PC-3 (cell line): Measurements from ENCODE around the gene CD3G. TPM values are rescaled to one million over a fixed set of nuclear protein-coding genes. Genes with fewer than 3 reads are reported as not detected.
A peak's percentile ranks its signal among the peaks of the same experiment; 100 is the strongest.
"Not testable (repeated sequence)": the region's sequence is repeated elsewhere in the genome, so short reads cannot be mapped to it uniquely, and the experiment has no call there.

Experiments used
- ATAC-seq: fragments of 200-7000 bp; cut with Tn5 transposase; 2 replicates; pipeline ENCODE4 v1.9.1; 2020; ENCODE audit warnings: mild to moderate bottlenecking, moderate library complexity
- BruUV-seq: library from RNA; stranded (reverse); fragments of 400-500 nt; replicated peaks from 2 replicates; lab custom pipeline; 2021; lab: Mats Ljungman, UMichigan
- CTCF ChIA-PET: fragments of 300-600 bp; sonication (Branson Sonifier 250); formaldehyde crosslinking; loops from one replicate; lab custom pipeline; 2022; ENCODE audit warnings: antibody characterized with exemption; lab: Charles Lee
- POLR2A ChIA-PET: fragments of 300-600 bp; sonication (Branson Sonifier 250); formaldehyde crosslinking; loops from one replicate; lab custom pipeline; 2022; ENCODE audit warnings: antibody characterized with exemption; ENCODE audit not compliant: unreplicated experiment; lab: Charles Lee
- DNase-seq: peaks from one replicate; pipeline ENCODE4 v3.0.0-alpha.2; 2015
- H2AFZ ChIP-seq: fragments of 300-600 bp; sonication (generic); 2 replicates; pipeline ENCODE4 v1.6.0; 2016; ENCODE audit warnings: antibody characterized with exemption, low read length
- H3F3A ChIP-seq: fragments of 300-600 bp; sonication (generic); one replicate; pipeline ENCODE4 v1.6.0; 2017; ENCODE audit warnings: antibody characterized with exemption, low read length, control low read depth, mild to moderate bottlenecking; ENCODE audit not compliant: unreplicated experiment
- H3K27ac ChIP-seq: fragments of 300-600 bp; sonication (generic); 2 replicates; pipeline ENCODE4 v1.5.1; 2016; ENCODE audit warnings: mild to moderate bottlenecking, low read length
- H3K27me3 ChIP-seq: fragments of 300-600 bp; sonication (generic); 2 replicates; pipeline ENCODE4 v1.6.1; 2016; ENCODE audit warnings: low read length, mixed read lengths
- H3K36me3 ChIP-seq: fragments of 300-600 bp; sonication (generic); 2 replicates; pipeline ENCODE4 v1.6.1; 2016; ENCODE audit warnings: low read depth, mixed run types, low read length, mixed read lengths
- H3K4me1 ChIP-seq: fragments of 300-600 bp; sonication (generic); 2 replicates; pipeline ENCODE4 v1.5.1; 2016; ENCODE audit warnings: low read length; ENCODE audit not compliant: insufficient read depth
- H3K4me2 ChIP-seq: fragments of 300-600 bp; sonication (generic); 2 replicates; pipeline ENCODE4 v1.6.0; 2016; ENCODE audit warnings: low read length
- H3K4me3 ChIP-seq: fragments of 300-600 bp; sonication (generic); 2 replicates; pipeline ENCODE4 v1.5.1; 2016; ENCODE audit warnings: mild to moderate bottlenecking, low read length, mixed read lengths
- H3K79me2 ChIP-seq: fragments of 300-600 bp; sonication (generic); 2 replicates; pipeline ENCODE4 v1.6.1; 2017; ENCODE audit warnings: low read length, mixed read lengths
- H3K9ac ChIP-seq: fragments of 300-600 bp; sonication (generic); 2 replicates; pipeline ENCODE4 v1.6.0; 2016; ENCODE audit warnings: mild to moderate bottlenecking, low read length
- H3K9me2 ChIP-seq: fragments of 300-600 bp; sonication (generic); replicated peaks from 2 replicates; pipeline ENCODE4 v1.6.1; 2016; ENCODE audit warnings: mixed run types, low read length, mixed read lengths
- H3K9me3 ChIP-seq: fragments of 300-600 bp; sonication (generic); 2 replicates; pipeline ENCODE4 v1.6.1; 2016; ENCODE audit warnings: low read length, mixed read lengths
- H4K20me1 ChIP-seq: fragments of 300-600 bp; sonication (generic); 2 replicates; pipeline ENCODE4 v1.6.1; 2016; ENCODE audit warnings: low read length, mixed read lengths
- CTCF ChIP-seq: fragments of 300-600 bp; sonication (generic); conservative IDR thresholded peaks from 2 replicates; pipeline ENCODE4 v1.5.1; 2017; ENCODE audit warnings: antibody characterized with exemption, low read depth, mild to moderate bottlenecking, low read length
- EZH2 ChIP-seq: fragments of 300-600 bp; sonication (generic); IDR thresholded peaks from one replicate; pipeline ENCODE4 v1.6.1; 2017; ENCODE audit warnings: antibody characterized with exemption, mild to moderate bottlenecking, low read length; ENCODE audit not compliant: unreplicated experiment
- EZH2phosphoT487 ChIP-seq: fragments of 300-600 bp; sonication (generic); IDR thresholded peaks from 2 replicates; pipeline ENCODE4 v1.6.1; 2018; ENCODE audit warnings: mild to moderate bottlenecking, antibody characterized with exemption, low read length, borderline replicate concordance
- intact Hi-C: fragments of 100-400 bp; cut with micrococcal nuclease; formaldehyde crosslinking; loops from 2 replicates; pipeline ENCODE4 v1.9.0; 2023
- total RNA-seq: library from RNA; depleted of rRNA; stranded (reverse); fragments of >200 nt; gene quantifications from 2 replicates; pipeline ENCODE4 v1.2.3, GENCODE V29; 2014; rRNA removed

CD3G gene
- total RNA-seq, 1 experiment from 2014 or later: not detected

DNA sequence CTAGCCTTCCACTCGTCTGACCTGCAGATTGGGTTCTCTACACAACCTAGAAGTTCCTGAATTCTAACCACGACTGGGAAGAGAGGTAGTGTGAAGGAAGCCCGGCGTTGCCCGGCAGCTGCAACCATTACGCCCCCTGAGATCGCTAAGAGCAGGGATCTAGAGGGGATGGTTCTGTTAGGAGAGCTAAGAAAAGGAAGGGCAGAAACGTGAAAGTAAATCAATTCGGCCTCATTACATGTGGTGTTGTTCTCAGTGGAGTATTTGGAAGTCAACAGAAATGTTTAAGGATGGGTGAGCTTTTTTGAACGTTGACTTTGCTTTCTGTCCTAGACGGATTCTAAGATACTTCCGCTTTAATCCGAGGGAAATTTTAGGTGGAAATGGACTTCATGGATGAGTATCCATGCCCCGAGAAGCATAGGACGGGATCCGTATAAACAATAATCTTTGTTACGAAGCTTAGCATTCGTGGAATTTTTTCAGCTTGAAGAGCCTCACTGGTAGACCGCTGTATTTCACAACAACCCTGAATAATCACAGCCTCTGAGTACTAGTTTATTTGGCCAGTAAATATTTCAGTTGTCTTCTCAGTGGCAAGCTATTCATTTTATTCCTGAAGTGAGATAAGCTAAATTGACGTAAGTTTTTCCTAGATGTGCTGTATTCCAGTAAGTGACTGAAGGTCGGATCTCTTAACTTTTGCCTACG is 57.9 kb downstream of the CD3G start:
- Histone ChIP-seq H2AFZ (peak overlapping the region; percentile 90), H3K4me3 (peak overlapping the region; percentile 90), H3K27me3 (no peaks in the 10 kb centered on the region), H3K9ac (peak overlapping the region; percentile 92), H3K27ac (peak overlapping the region; percentile 77), H3K36me3 (peaks cover 30% of the 10 kb centered on the region), H3K79me2 (peaks cover 62% of the 10 kb centered on the region), H4K20me1 (peaks cover 30% of the 10 kb centered on the region), H3K4me2 (peak overlapping the region; percentile 82), H3F3A (peaks cover 3% of the 10 kb centered on the region), H3K9me2 (no peaks in the 10 kb centered on the region), H3K9me3 (no peaks in the 10 kb centered on the region), H3K4me1 (peaks cover 14% of the 10 kb centered on the region; the same call in 1 of the 2 replicates)
- intact Hi-C loops: loop anchor here (1.0 to 10.0 kb wide), 3 partner anchors 37 to 163 kb away; partner anchors contain the start of gene IFT46
- ChIA-PET POLR2A (interaction anchor here (0.5 kb wide), 2 partner anchors 33 to 129 kb away, joined by 4 to 11 read pairs; partner anchors contain the start of gene TMEM25), CTCF (interaction anchor here (0.6 kb wide), 1 partner anchor 22 kb away, joined by 3 read pairs; no protein-coding TSS in a partner anchor)
- peak; percentile 37 for DNase-seq
- no peak for TF ChIP-seq EZH2phosphoT487
- no peak for TF ChIP-seq EZH2
- no peak; the same call in 1 of the 2 replicates for TF ChIP-seq CTCF
- BruUV-seq: TSS peak; percentile 56
- ATAC-seq: peak; percentile 20

GRCh38 chr11:118402594-118402993 is 58.5 kb downstream of the CD3G start:
- CTCF ChIA-PET: not testable (repeated sequence)

More at GRCh38 chr11:118402594-118402993, 58.5 kb downstream of the CD3G start:
- peaks cover 67% of the 10 kb centered on the region for H3K79me2 ChIP-seq
- H4K20me1 ChIP-seq: peaks cover 30% of the 10 kb centered on the region
- H3K9me2 ChIP-seq, H3K27me3 ChIP-seq, BruUV-seq, H3F3A ChIP-seq, DNase-seq, H3K27ac ChIP-seq, ATAC-seq, H2AFZ ChIP-seq, H3K9me3 ChIP-seq: not testable (repeated sequence)
- intact Hi-C loops: loop anchor here (10.0 kb wide), 1 partner anchor 162 kb away; the partner anchor contains the start of gene IFT46
- peak overlapping the region; percentile 82 for H3K4me2 ChIP-seq
- POLR2A ChIA-PET: interaction anchor here (0.5 kb wide), 1 partner anchor 128 kb away, joined by 4 read pairs; the partner anchor contains the start of gene TMEM25
- peak overlapping the region; percentile 92 for H3K9ac ChIP-seq
- peaks cover 14% of the 10 kb centered on the region; the same call in 1 of the 2 replicates for H3K4me1 ChIP-seq
- H3K4me3 ChIP-seq: peak overlapping the region; percentile 90
- H3K36me3 ChIP-seq: peaks cover 30% of the 10 kb centered on the region

Other genes with a start within 250 kb of the CD3G start
- gene SCN4B, start 191.5 kb upstream of the CD3G start, total RNA-seq: not detected in 2 replicates
- 0.12 TPM in 1 of 2 replicates, not detected in the other for gene SCN2B, start 167.7 kb upstream of the CD3G start, total RNA-seq
- gene JAML, start 119.3 kb upstream of the CD3G start, total RNA-seq: not detected in 2 replicates
- gene MPZL3, start 92.0 kb upstream of the CD3G start, total RNA-seq: 7.0 and 8.4 TPM in 2 replicates
- 40.6 and 51.5 TPM in 2 replicates for gene MPZL2, start 80.0 kb upstream of the CD3G start, total RNA-seq
- not detected in 2 replicates for gene CD3E, start 39.6 kb upstream of the CD3G start, total RNA-seq
- not detected in 2 replicates for gene CD3D, start 1.6 kb upstream of the CD3G start, total RNA-seq
- 51.7 and 56.4 TPM in 2 replicates for gene UBE4A, start 15.3 kb downstream of the CD3G start, total RNA-seq
- gene ATP5MG, start 57.3 kb downstream of the CD3G start, total RNA-seq: 256 and 375 TPM in 2 replicates
- 35.3 and 38.2 TPM in 2 replicates for gene KMT2A, start 92.1 kb downstream of the CD3G start, total RNA-seq
- 2.7 and 6.2 TPM in 2 replicates for gene TTC36, start 183.1 kb downstream of the CD3G start, total RNA-seq
- gene TMEM25, start 186.8 kb downstream of the CD3G start, total RNA-seq: 49.8 and 50.4 TPM in 2 replicates
- gene IFT46, start 221.6 kb downstream of the CD3G start, total RNA-seq: 32.9 and 35.2 TPM in 2 replicates
- gene ARCN1, start 228.1 kb downstream of the CD3G start, total RNA-seq: 122 and 132 TPM in 2 replicates